Skeletal muscle satellite cell (primary cell): Measurements from ENCODE around the gene GPR146.

Experiments used
- H3K27me3 ChIP-seq: 2 replicates; pipeline ENCODE4 v1.7.0; 2013; ENCODE audit warnings: low read length; ENCODE audit not compliant: control insufficient read depth, insufficient read depth
- H3K36me3 ChIP-seq: 2 replicates; pipeline ENCODE4 v1.7.0; 2013; ENCODE audit warnings: mild to moderate bottlenecking, control low read depth, low read length; ENCODE audit not compliant: insufficient read depth
- H3K4me1 ChIP-seq: 2 replicates; pipeline ENCODE4 v1.7.0; 2013; ENCODE audit warnings: low read length; ENCODE audit not compliant: control insufficient read depth, insufficient read depth
- H3K4me2 ChIP-seq: 2 replicates; pipeline ENCODE4 v1.7.0; 2013; ENCODE audit warnings: mild to moderate bottlenecking, low read length
- H3K4me3 ChIP-seq: 2 replicates; pipeline ENCODE4 v1.7.0; 2013; ENCODE audit warnings: low read length
- H3K9ac ChIP-seq: 2 replicates; pipeline ENCODE4 v1.7.0; 2013; ENCODE audit warnings: mild to moderate bottlenecking, low read depth, low read length, moderate library complexity
- H3K9me3 ChIP-seq: replicated peaks from 2 replicates; pipeline ENCODE4 v1.7.0; 2013; ENCODE audit warnings: mild to moderate bottlenecking, control low read depth, low read length

The GPR146 gene

DNA sequence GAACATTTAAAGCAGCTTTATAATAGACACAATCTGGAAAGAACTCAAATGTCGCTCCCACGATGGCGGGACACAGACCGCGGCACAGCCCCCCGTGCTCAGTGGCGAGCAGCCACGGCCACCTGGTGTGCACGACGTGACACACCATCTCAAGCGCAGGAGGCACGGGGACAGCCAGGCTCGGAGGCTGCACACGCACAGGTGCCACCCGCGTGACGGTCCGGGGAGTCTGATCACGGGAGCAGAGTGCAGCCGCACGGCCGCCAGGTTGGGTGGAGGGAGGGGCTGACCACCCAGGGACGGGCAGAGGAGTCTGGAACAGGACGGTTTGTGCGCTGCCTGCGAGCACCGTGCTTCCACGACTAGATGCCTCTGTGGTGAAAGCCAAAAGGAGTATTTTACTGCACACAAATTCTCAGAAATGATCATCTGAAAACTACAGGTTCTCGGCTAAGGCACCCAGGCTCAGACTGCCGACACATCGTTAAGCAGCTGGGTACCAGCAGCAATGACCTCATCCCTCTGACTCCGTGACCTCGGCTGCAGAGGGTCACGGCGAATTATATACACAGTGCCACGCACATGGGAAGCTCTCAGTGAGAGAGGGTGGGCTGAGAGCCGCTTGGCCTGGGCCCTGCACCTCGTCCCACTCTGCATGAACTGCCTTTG is 36.0 kb downstream of the GPR146 start:
- Histone ChIP-seq H3K4me3 (no peak overlapping the region), H3K9ac (no peak overlapping the region), H3K9me3 (no peaks in the 10 kb centered on the region), H3K36me3 (no peaks in the 10 kb centered on the region), H3K4me2 (no peak overlapping the region), H3K4me1 (peaks cover 9% of the 10 kb centered on the region), H3K27me3 (no peaks in the 10 kb centered on the region)

DNA sequence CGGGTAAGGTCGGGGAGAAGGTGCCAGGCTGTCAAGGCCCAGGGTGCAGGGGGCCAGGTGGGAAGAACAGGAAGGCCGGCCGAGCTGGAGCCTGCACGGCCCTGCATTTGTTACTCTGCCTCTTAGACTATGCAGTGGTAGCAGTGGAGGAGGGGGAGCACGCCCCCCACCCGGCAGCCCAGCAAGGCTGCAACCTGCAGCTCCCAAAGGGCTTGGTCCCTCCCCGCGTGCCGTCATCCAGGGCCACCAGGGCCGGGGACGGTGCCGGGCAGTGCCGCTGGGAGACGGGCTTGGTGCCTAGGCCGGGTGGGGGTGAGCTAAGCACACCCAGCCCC is 36.5 kb downstream of the GPR146 start:
- Histone ChIP-seq H3K4me1 (peaks cover 10% of the 10 kb centered on the region), H3K27me3 (no peaks in the 10 kb centered on the region), H3K4me2 (no peak overlapping the region), H3K9me3 (no peaks in the 10 kb centered on the region), H3K9ac (no peak overlapping the region), H3K4me3 (no peak overlapping the region), H3K36me3 (no peaks in the 10 kb centered on the region)

DNA sequence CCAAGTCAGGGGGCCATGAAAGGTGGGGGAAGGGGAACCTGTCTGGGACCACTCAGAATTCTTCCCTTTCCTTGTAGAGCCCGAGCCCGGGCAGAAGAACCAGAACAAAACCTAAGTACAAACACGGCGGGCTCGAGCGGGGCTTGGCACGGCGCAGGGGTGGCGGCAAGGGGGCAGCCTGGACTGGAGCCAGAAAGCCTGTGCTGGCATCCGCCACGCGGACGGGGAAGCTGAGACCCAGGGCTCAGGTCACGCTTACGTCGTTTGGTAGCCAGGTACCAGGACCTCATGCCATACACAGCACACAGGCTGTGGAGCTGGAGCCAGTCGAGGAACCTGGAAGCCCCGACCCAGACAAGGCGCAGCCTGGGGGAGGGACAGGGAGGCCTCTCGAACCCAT is 37.0 kb downstream of the GPR146 start:
- Histone ChIP-seq H3K4me1 (peaks cover 11% of the 10 kb centered on the region), H3K36me3 (no peaks in the 10 kb centered on the region), H3K9ac (no peak overlapping the region), H3K27me3 (no peaks in the 10 kb centered on the region), H3K4me3 (no peak overlapping the region), H3K9me3 (no peaks in the 10 kb centered on the region), H3K4me2 (no peak overlapping the region)

DNA sequence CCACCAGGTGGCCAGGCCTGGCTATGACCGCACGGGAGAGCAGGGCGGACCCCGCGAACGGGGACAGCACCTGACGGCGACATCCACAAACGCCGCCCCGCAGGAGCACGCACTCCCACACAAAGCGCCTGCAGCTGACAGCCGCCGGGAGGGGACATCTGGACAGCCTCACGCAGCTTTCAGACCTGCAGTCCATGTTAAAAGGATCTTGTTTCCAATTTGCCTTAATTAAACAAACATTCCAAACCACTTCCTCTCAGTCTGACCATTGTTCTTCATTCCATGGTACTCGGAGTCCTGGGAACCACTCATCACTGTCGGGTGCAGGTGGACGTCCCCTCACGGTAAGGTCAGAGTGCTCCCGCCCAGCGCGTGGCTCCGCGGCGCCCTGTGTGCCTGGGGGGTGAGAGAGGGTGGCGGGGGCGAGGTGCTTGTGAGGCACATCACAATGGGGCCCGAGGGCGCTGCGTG is 37.6 kb downstream of the GPR146 start:
- Histone ChIP-seq H3K9me3 (no peaks in the 10 kb centered on the region), H3K4me2 (no peak overlapping the region), H3K36me3 (no peaks in the 10 kb centered on the region), H3K4me1 (peaks cover 11% of the 10 kb centered on the region), H3K4me3 (no peak overlapping the region), H3K9ac (no peak overlapping the region), H3K27me3 (no peaks in the 10 kb centered on the region)

DNA sequence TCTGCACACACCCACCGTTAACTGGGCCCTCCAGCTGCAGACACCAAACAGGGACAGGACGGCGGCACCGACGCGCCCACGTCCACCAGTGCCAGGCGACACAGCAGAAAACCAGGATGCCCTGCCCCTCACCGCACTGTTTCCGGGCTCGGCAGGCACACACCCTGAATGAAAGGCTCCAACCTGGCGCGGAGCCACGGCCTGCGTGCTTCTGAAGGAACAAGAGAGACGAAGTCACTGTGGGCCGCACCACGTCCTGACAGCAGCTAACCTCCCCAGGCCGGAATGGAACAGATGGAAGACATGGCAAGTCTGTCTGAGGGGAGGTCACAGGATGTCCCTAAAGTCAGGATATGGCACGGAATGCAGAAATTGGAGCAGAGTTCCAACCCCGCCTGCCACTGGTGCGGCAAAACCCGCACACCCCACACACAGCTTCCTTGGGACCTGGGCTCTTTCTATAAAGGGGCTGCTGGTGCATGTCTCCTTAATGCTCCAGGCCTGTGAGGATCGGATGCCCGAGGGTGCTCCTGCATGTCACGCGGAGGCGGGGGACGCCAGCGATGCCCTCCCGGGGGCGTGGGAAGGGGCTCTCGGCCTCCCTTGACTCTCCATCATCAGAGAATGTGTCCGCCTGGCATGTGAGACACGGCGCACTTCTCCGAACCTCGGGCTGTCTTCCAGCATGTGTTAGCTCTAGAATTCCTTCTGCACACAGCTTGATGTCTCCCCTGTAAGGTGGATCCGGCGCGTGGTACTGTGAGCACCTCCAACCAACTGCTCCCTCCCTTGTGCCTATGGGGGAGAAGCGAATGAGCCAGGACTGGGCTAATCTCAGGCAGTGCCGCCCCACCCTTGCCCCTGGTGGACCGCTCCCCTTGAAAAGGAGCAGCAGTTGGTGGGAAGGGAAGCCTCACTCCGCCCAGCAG is 39.6 kb downstream of the GPR146 start:
- no peak overlapping the region for H3K9ac ChIP-seq
- H3K4me2 ChIP-seq = no peak overlapping the region
- no peak overlapping the region for H3K4me3 ChIP-seq
- H3K36me3 ChIP-seq = no peaks in the 10 kb centered on the region
- peaks cover 32% of the 10 kb centered on the region for H3K4me1 ChIP-seq
- no peaks in the 10 kb centered on the region for H3K27me3 ChIP-seq
- no peaks in the 10 kb centered on the region for H3K9me3 ChIP-seq

DNA sequence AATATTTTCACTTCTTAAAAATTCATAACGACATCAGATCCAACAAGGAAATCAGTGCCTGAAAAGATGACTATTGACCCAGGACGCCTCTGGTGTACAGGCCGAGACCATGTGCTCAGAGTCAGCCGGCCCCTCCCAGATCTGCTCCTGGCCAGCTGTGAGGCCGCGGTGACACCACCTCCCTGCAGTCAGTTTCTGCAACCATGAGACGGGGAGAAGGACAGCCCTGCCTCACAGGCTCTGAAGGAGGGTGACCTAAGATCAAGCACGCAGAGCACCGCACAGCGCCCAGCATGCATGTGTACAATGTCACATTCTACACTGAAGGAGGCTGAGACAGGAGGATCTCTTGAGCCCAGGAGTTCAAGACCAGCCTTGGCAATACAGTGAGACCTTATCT is 40.9 kb downstream of the GPR146 start:
- Histone ChIP-seq H3K9me3 (no peaks in the 10 kb centered on the region), H3K9ac (no peak overlapping the region), H3K27me3 (no peaks in the 10 kb centered on the region), H3K4me1 (peaks cover 36% of the 10 kb centered on the region), H3K4me2 (no peak overlapping the region), H3K36me3 (no peaks in the 10 kb centered on the region), H3K4me3 (no peak overlapping the region)

DNA sequence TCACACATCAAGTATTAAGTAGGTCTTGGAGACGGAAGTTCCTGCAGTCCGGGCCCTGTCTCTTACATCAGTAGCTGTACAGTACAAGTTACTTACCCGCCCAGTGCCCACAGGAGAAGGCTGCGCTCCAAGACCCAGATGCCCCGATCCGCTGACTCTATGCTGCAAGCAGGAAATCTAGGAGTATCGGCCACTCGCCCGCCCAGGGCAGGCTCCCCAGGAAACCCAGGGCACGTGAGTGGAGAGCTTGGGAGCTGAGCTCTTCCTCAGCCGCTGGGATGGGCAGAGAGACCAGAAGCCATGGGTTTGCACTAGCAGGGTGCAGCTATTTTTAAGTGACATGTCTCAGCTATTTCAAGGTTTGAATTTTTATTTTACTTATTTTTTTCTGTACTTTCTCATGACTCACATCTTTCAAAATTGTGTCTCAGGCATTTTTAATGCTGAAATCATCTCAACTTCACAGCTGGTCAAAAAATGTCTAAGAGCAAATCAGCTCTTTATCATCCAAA is 41.6 kb downstream of the GPR146 start:
- Histone ChIP-seq H3K9ac (no peak overlapping the region), H3K4me3 (no peak overlapping the region), H3K27me3 (no peaks in the 10 kb centered on the region), H3K4me1 (peaks cover 36% of the 10 kb centered on the region), H3K36me3 (no peaks in the 10 kb centered on the region), H3K9me3 (no peaks in the 10 kb centered on the region), H3K4me2 (no peak overlapping the region)

DNA sequence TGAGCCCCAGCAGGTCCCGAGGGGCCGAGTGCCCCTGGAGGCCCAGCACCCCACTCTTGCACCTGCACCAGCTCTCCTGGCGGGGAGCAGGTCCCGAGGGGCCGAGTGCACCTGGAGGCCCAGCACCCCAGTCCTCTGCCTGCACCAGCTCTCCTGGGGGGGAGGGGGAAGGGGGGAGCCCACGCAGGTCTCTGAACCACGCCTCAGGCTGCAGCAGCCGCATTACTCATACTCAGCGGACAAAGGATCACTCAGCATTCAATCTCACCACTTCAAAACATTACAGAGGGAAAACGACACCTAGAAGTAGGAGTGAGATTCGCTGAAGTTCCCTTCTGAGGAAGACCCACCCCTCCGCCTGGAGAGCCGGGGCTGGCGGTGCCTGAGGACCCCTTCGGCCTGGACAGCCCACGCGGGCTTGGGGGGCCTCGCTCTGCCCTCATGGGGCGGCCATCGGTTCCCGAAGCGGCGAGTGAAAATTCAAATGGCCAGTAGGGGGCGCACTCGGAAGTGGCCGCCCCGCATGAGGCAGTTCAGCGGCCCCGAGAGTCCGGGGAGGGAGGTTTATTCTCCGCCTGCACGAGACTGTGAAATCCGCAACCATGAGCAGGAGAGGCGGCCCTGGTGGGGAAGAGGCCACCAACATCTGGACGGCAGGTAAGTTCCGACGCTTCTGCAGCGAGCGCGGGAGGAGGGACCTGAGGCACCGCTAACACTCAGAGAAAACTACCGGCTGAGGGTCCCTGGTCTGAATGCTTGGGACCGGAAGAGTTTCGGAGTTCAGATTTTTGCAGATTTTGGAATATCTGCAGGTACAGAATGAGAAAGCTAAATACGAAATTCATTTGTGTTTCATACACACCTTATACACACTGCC is 42.5 kb downstream of the GPR146 start:
- H3K9me3 ChIP-seq = no peaks in the 10 kb centered on the region
- H3K4me3 ChIP-seq = peak overlapping the region; percentile 67
- peaks cover 36% of the 10 kb centered on the region for H3K4me1 ChIP-seq
- no peaks in the 10 kb centered on the region for H3K27me3 ChIP-seq
- peaks cover 4% of the 10 kb centered on the region for H3K36me3 ChIP-seq
- H3K9ac ChIP-seq = peak overlapping the region; percentile 49
- H3K4me2 ChIP-seq = peak overlapping the region; percentile 82

DNA sequence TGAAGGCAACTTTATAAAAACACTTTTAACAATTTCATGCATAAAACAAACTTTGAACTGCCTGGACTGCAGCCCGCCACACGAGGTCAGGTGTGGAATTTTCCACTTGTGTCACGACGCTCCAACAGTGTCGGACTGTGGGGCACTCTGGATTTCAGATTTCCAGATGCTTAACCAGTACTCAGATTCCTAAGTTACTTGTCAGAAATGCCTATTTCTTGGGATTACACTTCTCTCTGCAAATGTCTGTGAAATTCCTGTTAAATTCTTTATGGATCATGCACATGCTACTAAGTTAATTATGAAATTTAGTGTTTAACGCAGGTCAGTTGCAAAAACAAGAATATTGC is 43.1 kb downstream of the GPR146 start:
- peak overlapping the region; percentile 49 for H3K9ac ChIP-seq

DNA sequence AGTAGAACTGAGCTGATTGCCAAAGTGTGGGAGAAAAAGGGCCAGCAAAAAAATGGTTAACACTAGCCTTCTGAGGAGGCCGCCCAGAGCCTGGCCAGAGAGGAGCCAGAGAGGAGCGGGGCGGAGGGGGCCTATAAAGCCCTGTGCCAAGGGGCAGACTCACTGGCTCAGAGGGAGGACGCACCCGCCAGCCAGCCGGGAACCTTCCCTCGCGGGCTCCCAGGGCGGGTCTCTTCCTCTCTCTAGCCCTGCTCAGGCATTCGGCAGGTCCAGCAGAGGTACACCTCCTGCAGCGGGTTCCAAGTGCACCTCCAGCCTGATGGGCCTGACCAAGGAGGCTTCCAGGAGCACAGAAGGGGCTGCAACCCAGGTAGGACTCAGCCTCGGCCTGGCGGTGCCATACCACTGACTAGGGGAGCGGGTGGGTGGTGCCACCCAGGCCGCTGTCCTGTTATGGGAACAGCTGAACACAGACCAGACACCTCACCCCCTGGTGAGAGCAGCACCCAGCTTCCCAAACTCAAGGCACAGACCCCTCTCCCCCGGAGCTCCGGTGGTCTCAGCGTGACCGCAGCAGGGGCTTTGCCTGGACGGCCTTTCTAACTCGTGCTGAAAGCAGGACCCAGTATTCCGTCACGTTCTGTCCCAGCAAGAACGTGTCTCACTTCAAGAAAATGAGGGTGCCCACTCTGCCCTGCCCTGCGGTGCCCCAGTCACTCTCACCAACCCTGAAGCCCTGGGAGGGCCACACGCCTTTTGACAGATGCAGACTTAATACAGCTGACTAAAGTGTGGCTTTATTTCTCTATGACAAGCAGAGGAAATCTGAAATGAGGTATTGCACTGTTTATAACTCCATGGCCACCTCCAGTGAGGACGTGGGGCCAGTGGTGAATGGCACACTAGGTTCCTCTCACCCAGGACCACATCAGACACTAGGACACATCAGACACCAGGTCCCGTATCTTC is 43.9 kb downstream of the GPR146 start, which contains the start of gene GPER1:
GPER1 (plus strand) TSS at position 162 of the 969 bp plus-strand sequence. CDS start 3,616 bp downstream, outside the sequence.
- Histone ChIP-seq H3K9ac (peak within 1 kb of the TSS; percentile 49), H3K4me2 (peak within 1 kb of the TSS; percentile 82), H3K9me3 (no peaks in the 10 kb centered on the region), H3K36me3 (peaks cover 7% of the 10 kb centered on the region), H3K4me1 (peaks cover 36% of the 10 kb centered on the region), H3K4me3 (peak within 1 kb of the TSS; percentile 67), H3K27me3 (no peaks in the 10 kb centered on the region)

More for the DNA sequence above, 43.1 kb downstream of the GPR146 start:
- Histone ChIP-seq H3K9me3 (no peaks in the 10 kb centered on the region), H3K4me1 (peaks cover 36% of the 10 kb centered on the region), H3K4me2 (peak overlapping the region; percentile 82), H3K27me3 (no peaks in the 10 kb centered on the region), H3K36me3 (peaks cover 7% of the 10 kb centered on the region), H3K4me3 (peak overlapping the region; percentile 67)
